ENCODE results near the gene NPBWR2. TPM values are rescaled to one million over a fixed set of nuclear protein-coding genes. Genes with fewer than 3 reads are reported as not detected.
"Not testable (repeated sequence)": the region's sequence is repeated elsewhere in the genome, so short reads cannot be mapped to it uniquely, and the experiment has no call there.

The NPBWR2 gene
- total and polyA plus RNA-seq, 8 donors: not detected

DNA sequence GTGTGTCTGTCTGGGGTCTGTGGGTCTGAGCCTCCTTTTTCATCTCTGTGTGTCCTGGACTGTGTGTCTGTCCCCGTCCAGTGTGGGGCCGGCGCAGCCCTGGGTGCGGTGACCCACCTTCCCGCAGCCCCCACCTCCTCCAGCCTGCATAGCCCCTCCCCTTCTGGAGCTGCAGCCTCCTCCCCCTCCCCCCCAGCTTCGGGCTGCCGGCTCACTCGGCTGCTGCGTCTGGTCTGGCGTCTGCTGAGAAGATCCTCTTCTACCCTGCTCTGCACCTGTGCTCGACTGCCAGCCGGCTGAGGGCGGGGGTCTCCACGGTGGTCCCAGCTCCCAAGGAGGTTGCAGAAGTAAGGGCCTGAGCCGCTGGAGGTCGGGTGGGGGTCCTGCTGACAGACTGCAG, 15.6 kb downstream of the NPBWR2 start:
- 26 to 29% methylated on average over 16 of the region's 16 CpGs for WGBS, 2 donors
- ATAC-seq (no peak), FAIRE-seq (no peak), DNase-seq (no peak)
- Histone ChIP-seq H3K27ac (no peak overlapping the region), H3K36me3 (no peaks in the 10 kb centered on the region), H3K9me3 (no peaks in the 10 kb centered on the region), H3K27me3 (no peaks in the 10 kb centered on the region), H3K4me3 (no peak overlapping the region), H3K4me1 (no peaks in the 10 kb centered on the region)
- TF ChIP-seq CTCF (IDR thresholded peaks at IDR 0.05): no peak
- intact Hi-C loops (cut with DNase I): no loop called here

- 63 to 77% methylated on average over 19 of the region's 19 CpGs for WGBS, 2 donors
- Histone ChIP-seq H3K27ac (no peak overlapping the region), H3K4me1 (no peaks in the 10 kb centered on the region), H3K27me3 (no peaks in the 10 kb centered on the region), H3K4me3 (no peak overlapping the region), H3K36me3 (no peaks in the 10 kb centered on the region), H3K9me3 (no peaks in the 10 kb centered on the region)
- intact Hi-C loops (cut with DNase I): no loop called here
- no peak for ATAC-seq
- FAIRE-seq: no peak
- no peak for TF ChIP-seq CTCF (IDR thresholded peaks at IDR 0.05)
- no peak for DNase-seq
Measured at GRCh38 chr20:64091340-64091739, 16.0 kb downstream of the NPBWR2 start.

DNA sequence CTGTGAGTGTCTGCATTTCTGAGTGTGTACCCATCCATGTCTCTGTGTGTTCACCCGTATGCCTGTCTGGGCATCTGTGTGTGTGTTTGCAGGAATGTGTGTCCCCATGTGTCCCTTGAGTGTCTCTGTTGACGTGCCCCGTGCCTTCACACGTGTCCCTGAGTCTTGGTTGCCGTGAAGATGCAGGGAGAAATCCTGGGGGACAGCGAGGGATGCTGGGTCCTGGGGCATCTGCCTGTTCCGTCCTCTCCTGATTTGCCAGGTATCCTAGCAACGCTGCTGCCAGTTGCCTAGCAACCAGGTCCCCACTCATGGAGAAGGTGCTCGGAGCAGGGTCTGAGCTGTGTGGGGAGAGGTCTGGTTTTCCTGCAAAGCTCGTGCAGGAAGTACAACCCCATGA, 17.2 kb downstream of the NPBWR2 start:
- FAIRE-seq (no peak), DNase-seq (no peak), ATAC-seq (no peak)
- no peak for TF ChIP-seq CTCF (IDR thresholded peaks at IDR 0.05)
- WGBS, 2 donors: 54 to 58% methylated on average over 10 of the region's 10 CpGs
- H3K9me3 ChIP-seq: no peaks in the 10 kb centered on the region
- H3K4me3 ChIP-seq: no peak overlapping the region
- no peak overlapping the region for H3K27ac ChIP-seq
- no peaks in the 10 kb centered on the region for H3K36me3 ChIP-seq
- intact Hi-C loops (cut with DNase I): no loop called here
- H3K4me1 ChIP-seq: no peaks in the 10 kb centered on the region
- H3K27me3 ChIP-seq: no peaks in the 10 kb centered on the region

GRCh38 chr20:64088586-64088985, 18.8 kb downstream of the NPBWR2 start:
- H3K27ac ChIP-seq; DNase-seq; intact Hi-C loops (cut with DNase I); H3K27me3 ChIP-seq; H3K4me1 ChIP-seq; ATAC-seq; FAIRE-seq; H3K4me3 ChIP-seq; H3K9me3 ChIP-seq; H3K36me3 ChIP-seq: not testable (repeated sequence)

GRCh38 chr20:64087226-64087825, 20.0 kb downstream of the NPBWR2 start:
- H3K9me3 ChIP-seq; ATAC-seq; intact Hi-C loops (cut with DNase I); FAIRE-seq; H3K4me1 ChIP-seq; DNase-seq; H3K4me3 ChIP-seq; H3K36me3 ChIP-seq; H3K27ac ChIP-seq; H3K27me3 ChIP-seq: not testable (repeated sequence)
- 84 to 88% methylated on average over 6 of the region's 36 CpGs for WGBS, 2 donors

DNA sequence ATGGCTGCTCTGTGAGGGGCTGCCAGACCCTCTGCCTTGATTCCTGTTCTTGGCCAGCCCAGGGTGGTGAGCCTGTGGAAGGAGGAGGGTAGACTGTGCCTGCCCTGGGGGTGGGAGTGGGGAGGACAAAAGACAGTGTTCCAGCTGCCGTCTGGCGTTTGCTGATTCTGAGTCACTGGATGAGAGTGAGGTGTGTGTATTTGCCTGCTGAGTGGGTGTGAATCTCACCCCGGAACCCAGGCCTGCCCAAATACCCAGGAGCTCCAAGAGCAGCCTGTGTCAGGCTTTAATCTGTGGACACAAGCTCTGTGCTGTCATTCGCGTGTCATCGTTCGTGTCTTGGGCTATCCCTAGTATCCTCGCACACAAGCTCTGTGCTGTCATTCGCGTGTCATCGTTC, 20.6 kb downstream of the NPBWR2 start:
- FAIRE-seq (no peak), DNase-seq (no peak), ATAC-seq (no peak)
- Histone ChIP-seq H3K36me3 (no peaks in the 10 kb centered on the region), H3K27me3 (no peaks in the 10 kb centered on the region), H3K4me3 (no peak overlapping the region), H3K4me1 (peaks cover 0 to 5% (median 5%) of the 10 kb centered on the region in 3 donors), H3K27ac (no peak overlapping the region), H3K9me3 (no peaks in the 10 kb centered on the region)
- no peak for TF ChIP-seq CTCF (IDR thresholded peaks at IDR 0.05)
- intact Hi-C loops (cut with DNase I): no loop called here
- WGBS, 2 donors: 87 to 88% methylated on average over 8 to 10 of the region's 11 CpGs

Measured in pancreas (tissue), 10 donors.